Loucy (cell line): ENCODE measurements around the gene TLCD3B.
A peak's percentile ranks its signal among the peaks of the same experiment; 100 is the strongest.

Experiments
- H2AFZ ChIP-seq: fragments of 200-600 bp; sonication (generic); 2 replicates; pipeline ENCODE4 v1.6.0; 2016; ENCODE audit warnings: antibody characterized with exemption, mild to moderate bottlenecking, low read length, moderate library complexity
- H3F3A ChIP-seq: fragments of 200-600 bp; 2 replicates; pipeline ENCODE4 v1.6.0; 2016; ENCODE audit warnings: antibody characterized with exemption, low read depth, mild to moderate bottlenecking
- H3K27me3 ChIP-seq: fragments of 200-600 bp; sonication (generic); 2 replicates; pipeline ENCODE4 v1.6.1; 2014; ENCODE audit warnings: low read length, mild to moderate bottlenecking; ENCODE audit not compliant: insufficient read depth, poor library complexity, severe bottlenecking
- H3K36me3 ChIP-seq: fragments of 200-600 bp; sonication (generic); 2 replicates; pipeline ENCODE4 v1.6.1; 2016; ENCODE audit warnings: low read length; ENCODE audit not compliant: insufficient read depth
- H3K4me1 ChIP-seq: fragments of 200-600 bp; sonication (generic); 2 replicates; pipeline ENCODE4 v1.5.1; 2014; ENCODE audit warnings: low read length, mild to moderate bottlenecking; ENCODE audit not compliant: insufficient read depth, poor library complexity, severe bottlenecking
- H3K4me2 ChIP-seq: fragments of 200-600 bp; sonication (generic); 2 replicates; pipeline ENCODE4 v1.6.0; 2014; ENCODE audit warnings: antibody characterized with exemption, low read length, low read depth, mild to moderate bottlenecking; ENCODE audit not compliant: poor library complexity, severe bottlenecking
- H3K4me3 ChIP-seq: fragments of 200-600 bp; sonication (generic); 2 replicates; pipeline ENCODE4 v1.5.1; 2014; ENCODE audit warnings: low read length, mild to moderate bottlenecking, mixed read lengths; ENCODE audit not compliant: poor library complexity, severe bottlenecking
- H3K79me2 ChIP-seq: fragments of 200-600 bp; sonication (generic); 2 replicates; pipeline ENCODE4 v1.6.1; 2014; ENCODE audit warnings: low read length; ENCODE audit not compliant: insufficient read depth
- H3K9ac ChIP-seq: fragments of 200-600 bp; sonication (generic); 2 replicates; pipeline ENCODE4 v1.6.0; 2014; ENCODE audit warnings: mild to moderate bottlenecking, low read depth, low read length, moderate library complexity; ENCODE audit not compliant: poor library complexity, severe bottlenecking
- H3K9me2 ChIP-seq: fragments of 200-600 bp; sonication (generic); replicated peaks from 2 replicates; pipeline ENCODE4 v1.6.1; 2016; ENCODE audit warnings: low read depth, low read length, mixed read lengths
- H3K9me3 ChIP-seq: fragments of 200-600 bp; sonication (generic); 2 replicates; pipeline ENCODE4 v1.6.1; 2014; ENCODE audit warnings: mild to moderate bottlenecking, antibody characterized with exemption, low read length, low read depth; ENCODE audit not compliant: insufficient read depth
- H4K20me1 ChIP-seq: fragments of 200-600 bp; sonication (generic); 2 replicates; pipeline ENCODE4 v1.6.0; 2014; ENCODE audit warnings: antibody characterized with exemption, low read length, mild to moderate bottlenecking; ENCODE audit not compliant: insufficient read depth, poor library complexity, severe bottlenecking
- CTCF ChIP-seq: fragments of 200-600 bp; sonication (generic); conservative IDR thresholded peaks from 2 replicates; pipeline ENCODE4 v1.5.1; 2014; ENCODE audit warnings: mild to moderate bottlenecking, antibody characterized with exemption, low read length
- EZH2phosphoT487 ChIP-seq: fragments of 200-600 bp; IDR thresholded peaks from 2 replicates; pipeline ENCODE4 v1.6.1; 2018; ENCODE audit warnings: antibody characterized with exemption, mild to moderate bottlenecking, moderate library complexity, borderline replicate concordance

The TLCD3B gene

DNA sequence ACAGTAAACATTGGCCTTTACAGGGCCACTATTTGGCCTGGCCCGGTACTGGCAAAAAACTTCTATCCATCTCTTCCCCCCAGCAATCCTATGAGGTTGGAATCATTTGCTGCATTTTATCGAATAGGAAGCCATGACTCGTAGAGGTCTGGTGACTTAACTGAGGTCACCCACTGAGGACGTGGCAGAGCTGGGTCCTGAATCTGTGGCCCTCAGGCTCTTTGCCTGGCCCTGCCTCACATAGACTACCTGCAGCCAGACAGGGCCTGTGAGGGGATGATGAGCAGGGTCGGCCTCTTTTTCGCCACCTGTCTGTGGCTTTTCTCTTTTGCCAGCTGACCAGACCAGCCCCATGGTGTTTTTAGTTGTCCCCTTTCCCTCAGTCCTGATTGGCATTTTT is 46.6 kb upstream of the TLCD3B start:
- Histone ChIP-seq H3K36me3 (peaks cover 23% of the 10 kb centered on the region; the same call in 1 of the 2 replicates), H3K27me3 (peaks cover 5% of the 10 kb centered on the region), H4K20me1 (peaks cover 28% of the 10 kb centered on the region), H3K9me2 (no peaks in the 10 kb centered on the region), H3K9ac (peak overlapping the region; percentile 95), H2AFZ (no peak overlapping the region), H3K79me2 (peaks cover 71% of the 10 kb centered on the region), H3K9me3 (no peaks in the 10 kb centered on the region), H3K4me1 (peaks cover 28% of the 10 kb centered on the region), H3K4me2 (peak overlapping the region; percentile 97), H3K4me3 (peak overlapping the region; percentile 99), H3F3A (peaks cover 6% of the 10 kb centered on the region; the same call in 1 of the 2 replicates)
- TF ChIP-seq EZH2phosphoT487: no peak
- TF ChIP-seq CTCF: no peak

GRCh38 chr16:30076276-30076791 is 45.3 kb upstream of the TLCD3B start:
- TF ChIP-seq EZH2phosphoT487: no peak
- TF ChIP-seq CTCF: no peak
- Histone ChIP-seq H3K36me3 (peaks cover 28% of the 10 kb centered on the region; the same call in 1 of the 2 replicates), H3K4me1 (peaks cover 28% of the 10 kb centered on the region), H4K20me1 (peaks cover 32% of the 10 kb centered on the region), H3K4me2 (peak overlapping the region; percentile 97), H3K9me3 (no peaks in the 10 kb centered on the region), H2AFZ (peak overlapping the region; percentile 58), H3K9ac (peak overlapping the region; percentile 95), H3K9me2 (no peaks in the 10 kb centered on the region), H3K4me3 (peak overlapping the region; percentile 99), H3K27me3 (peaks cover 5% of the 10 kb centered on the region), H3K79me2 (peaks cover 76% of the 10 kb centered on the region), H3F3A (peaks cover 6% of the 10 kb centered on the region; the same call in 1 of the 2 replicates)

GRCh38 chr16:30075503-30076275 is 44.6 kb upstream of the TLCD3B start, which contains the start of gene PPP4C:
PPP4C (plus strand) TSS chr16:30075994; CDS start chr16:30076378, 384 bp downstream.
- peaks cover 5% of the 10 kb centered on the region for H3K27me3 ChIP-seq
- H3K9me3 ChIP-seq: no peaks in the 10 kb centered on the region
- peaks cover 28% of the 10 kb centered on the region; the same call in 1 of the 2 replicates for H3K36me3 ChIP-seq
- peak within 1 kb of the TSS; percentile 95 for H3K9ac ChIP-seq
- peaks cover 38% of the 10 kb centered on the region for H4K20me1 ChIP-seq
- H3F3A ChIP-seq: peaks cover 6% of the 10 kb centered on the region; the same call in 1 of the 2 replicates
- H3K9me2 ChIP-seq: no peaks in the 10 kb centered on the region
- peaks cover 74% of the 10 kb centered on the region for H3K79me2 ChIP-seq
- TF ChIP-seq EZH2phosphoT487 (no peak), CTCF (no peak)
- peak within 1 kb of the TSS; percentile 97 for H3K4me2 ChIP-seq
- peak within 1 kb of the TSS; percentile 99 for H3K4me3 ChIP-seq
- H3K4me1 ChIP-seq: peaks cover 28% of the 10 kb centered on the region
- H2AFZ ChIP-seq: peak within 1 kb of the TSS; percentile 58
